ENCODE results near the gene CIAO2A.

- TF ChIP-seq TAF1 (IDR thresholded peaks at IDR 0.05; ENCODE audit: borderline replicate concordance, insufficient read depth, low read length) (no peak), REST (IDR thresholded peaks at IDR 0.05; ENCODE audit: insufficient read depth in 1 of 2, low read depth in 2 of 2, low read length in 2 of 2) (no peak), POLR2AphosphoS5 (IDR thresholded peaks at IDR 0.05; ENCODE audit: low read depth, low read length) (no peak), SIN3A (IDR thresholded peaks at IDR 0.05; ENCODE audit: borderline replicate concordance, insufficient read depth, low read length) (no peak)
These were observed 54.6 kb downstream of the CIAO2A start for GRCh38 chr15:64038878-64039610.

Data from PFSK-1 (cell line).